HCT116 (cell line): ENCODE results near the gene PXK.

Experiments used
- CEBPB ChIP-seq: IDR thresholded peaks from 2 replicates; pipeline ENCODE4 v1.6.1; 2012; ENCODE audit warnings: low read depth
- EGR1 ChIP-seq: IDR thresholded peaks from 2 replicates; pipeline ENCODE4 v1.6.1; 2012; ENCODE audit warnings: low read depth
- EZH2 ChIP-seq: fragments of 200-600 bp; sonication (generic); IDR thresholded peaks from 2 replicates; pipeline ENCODE4 v1.6.1; 2017; ENCODE audit warnings: antibody characterized with exemption, mixed run types
- EZH2phosphoT487 ChIP-seq: fragments of 200-600 bp; IDR thresholded peaks from 2 replicates; pipeline ENCODE4 v1.6.1; 2018; ENCODE audit warnings: antibody characterized with exemption, borderline replicate concordance
- POLR2A ChIP-seq: IDR thresholded peaks from 2 replicates; pipeline ENCODE4 v1.7.0; 2011; ENCODE audit warnings: borderline replicate concordance; ENCODE audit not compliant: insufficient read depth, insufficient read length; ENCODE audit errors: extremely low read depth
- POLR2AphosphoS5 ChIP-seq: IDR thresholded peaks from 2 replicates; pipeline ENCODE4 v1.6.1; 2011; ENCODE audit warnings: mild to moderate bottlenecking, low read depth, low read length, moderate library complexity
- RAD21 ChIP-seq: IDR thresholded peaks from 2 replicates; pipeline ENCODE4 v1.6.1; 2012; ENCODE audit warnings: low read depth, mild to moderate bottlenecking
- SIN3A ChIP-seq: IDR thresholded peaks from 2 replicates; pipeline ENCODE4 v1.6.1; 2012; ENCODE audit warnings: low read depth
- ZFX ChIP-seq: fragments of 450-650 bp; IDR thresholded peaks from 2 replicates; pipeline ENCODE4 v1.6.1; 2017
- ZNF274 ChIP-seq: fragments of 200-500 bp; sonication (Bioruptor generic); IDR thresholded peaks from 2 replicates; pipeline ENCODE4 v1.6.1; 2014; ENCODE audit warnings: mild to moderate bottlenecking, low read depth, low read length, inconsistent platforms
- TF ChIP-seq, protein P1 (sequence below), 3 experiments: fragments of 200-600 bp in 1 of 3; sonication (generic) in 1 of 3; IDR thresholded peaks in 2 of 3; conservative IDR thresholded peaks in 1 of 3; 2 replicates each; pipeline ENCODE4 v1.5.1; 2012 to 2017; ENCODE audit warnings: low read depth in 2 of 3, low read length in 2 of 3, antibody characterized with exemption in 1 of 3, borderline replicate concordance in 1 of 3, control low read depth in 1 of 3, mild to moderate bottlenecking in 1 of 3, mixed read lengths in 1 of 3, mixed run types in 1 of 3, moderate library complexity in 1 of 3; ENCODE audit not compliant: insufficient read depth in 1 of 3
- TF ChIP-seq, protein P2 (sequence below): IDR thresholded peaks from 2 replicates; pipeline ENCODE4 v1.6.1; 2012
- TF ChIP-seq, protein P3 (sequence below): IDR thresholded peaks from 2 replicates; pipeline ENCODE4 v1.6.1; 2011; ENCODE audit warnings: mild to moderate bottlenecking, low read length, moderate library complexity; ENCODE audit not compliant: insufficient replicate concordance; ENCODE audit errors: extremely low read depth
- TF ChIP-seq, protein P4 (sequence below): IDR thresholded peaks from 2 replicates; pipeline ENCODE4 v1.6.1; 2012; ENCODE audit warnings: low read depth

DNA sequence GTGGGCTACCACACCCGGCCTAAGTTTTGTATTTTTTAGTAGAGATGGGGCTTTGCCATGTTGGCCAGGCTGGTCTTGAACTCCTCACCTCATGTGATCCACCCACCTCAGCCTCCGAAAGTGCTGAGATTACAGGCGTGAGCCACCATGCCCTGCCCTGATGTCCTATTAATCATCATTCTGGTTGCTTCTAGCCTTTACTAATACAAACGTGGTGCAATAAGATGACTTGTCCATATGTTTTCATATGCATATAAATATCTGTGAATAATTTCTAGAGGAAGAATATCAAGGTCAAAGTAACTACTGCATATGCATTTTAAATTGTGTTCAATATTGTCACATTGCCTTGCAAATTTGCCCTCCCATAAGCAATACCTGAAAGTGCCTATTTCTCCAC lies 126.5 kb downstream of the PXK start:
- TF ChIP-seq ZNF274 (no peak), EGR1 (no peak), RAD21 (no peak), CEBPB (no peak), EZH2phosphoT487 (no peak), SIN3A (no peak), EZH2 (no peak), ZFX (no peak), POLR2A (no peak), POLR2AphosphoS5 (no peak)
- TF ChIP-seq, protein P1, sequence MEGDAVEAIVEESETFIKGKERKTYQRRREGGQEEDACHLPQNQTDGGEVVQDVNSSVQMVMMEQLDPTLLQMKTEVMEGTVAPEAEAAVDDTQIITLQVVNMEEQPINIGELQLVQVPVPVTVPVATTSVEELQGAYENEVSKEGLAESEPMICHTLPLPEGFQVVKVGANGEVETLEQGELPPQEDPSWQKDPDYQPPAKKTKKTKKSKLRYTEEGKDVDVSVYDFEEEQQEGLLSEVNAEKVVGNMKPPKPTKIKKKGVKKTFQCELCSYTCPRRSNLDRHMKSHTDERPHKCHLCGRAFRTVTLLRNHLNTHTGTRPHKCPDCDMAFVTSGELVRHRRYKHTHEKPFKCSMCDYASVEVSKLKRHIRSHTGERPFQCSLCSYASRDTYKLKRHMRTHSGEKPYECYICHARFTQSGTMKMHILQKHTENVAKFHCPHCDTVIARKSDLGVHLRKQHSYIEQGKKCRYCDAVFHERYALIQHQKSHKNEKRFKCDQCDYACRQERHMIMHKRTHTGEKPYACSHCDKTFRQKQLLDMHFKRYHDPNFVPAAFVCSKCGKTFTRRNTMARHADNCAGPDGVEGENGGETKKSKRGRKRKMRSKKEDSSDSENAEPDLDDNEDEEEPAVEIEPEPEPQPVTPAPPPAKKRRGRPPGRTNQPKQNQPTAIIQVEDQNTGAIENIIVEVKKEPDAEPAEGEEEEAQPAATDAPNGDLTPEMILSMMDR (IDR thresholded peaks at IDR 0.05 in 2 of 3, conservative IDR thresholded peaks at IDR 0.05 in 1 of 3; ENCODE audit: borderline replicate concordance in 1 of 3, insufficient read depth in 1 of 3, low read depth in 2 of 3, low read length in 2 of 3): no peak
- TF ChIP-seq, protein P2, sequence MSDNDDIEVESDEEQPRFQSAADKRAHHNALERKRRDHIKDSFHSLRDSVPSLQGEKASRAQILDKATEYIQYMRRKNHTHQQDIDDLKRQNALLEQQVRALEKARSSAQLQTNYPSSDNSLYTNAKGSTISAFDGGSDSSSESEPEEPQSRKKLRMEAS: no peak
- TF ChIP-seq, protein P3, sequence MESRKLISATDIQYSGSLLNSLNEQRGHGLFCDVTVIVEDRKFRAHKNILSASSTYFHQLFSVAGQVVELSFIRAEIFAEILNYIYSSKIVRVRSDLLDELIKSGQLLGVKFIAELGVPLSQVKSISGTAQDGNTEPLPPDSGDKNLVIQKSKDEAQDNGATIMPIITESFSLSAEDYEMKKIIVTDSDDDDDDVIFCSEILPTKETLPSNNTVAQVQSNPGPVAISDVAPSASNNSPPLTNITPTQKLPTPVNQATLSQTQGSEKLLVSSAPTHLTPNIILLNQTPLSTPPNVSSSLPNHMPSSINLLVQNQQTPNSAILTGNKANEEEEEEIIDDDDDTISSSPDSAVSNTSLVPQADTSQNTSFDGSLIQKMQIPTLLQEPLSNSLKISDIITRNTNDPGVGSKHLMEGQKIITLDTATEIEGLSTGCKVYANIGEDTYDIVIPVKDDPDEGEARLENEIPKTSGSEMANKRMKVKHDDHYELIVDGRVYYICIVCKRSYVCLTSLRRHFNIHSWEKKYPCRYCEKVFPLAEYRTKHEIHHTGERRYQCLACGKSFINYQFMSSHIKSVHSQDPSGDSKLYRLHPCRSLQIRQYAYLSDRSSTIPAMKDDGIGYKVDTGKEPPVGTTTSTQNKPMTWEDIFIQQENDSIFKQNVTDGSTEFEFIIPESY: no peak
- TF ChIP-seq, protein P4, sequence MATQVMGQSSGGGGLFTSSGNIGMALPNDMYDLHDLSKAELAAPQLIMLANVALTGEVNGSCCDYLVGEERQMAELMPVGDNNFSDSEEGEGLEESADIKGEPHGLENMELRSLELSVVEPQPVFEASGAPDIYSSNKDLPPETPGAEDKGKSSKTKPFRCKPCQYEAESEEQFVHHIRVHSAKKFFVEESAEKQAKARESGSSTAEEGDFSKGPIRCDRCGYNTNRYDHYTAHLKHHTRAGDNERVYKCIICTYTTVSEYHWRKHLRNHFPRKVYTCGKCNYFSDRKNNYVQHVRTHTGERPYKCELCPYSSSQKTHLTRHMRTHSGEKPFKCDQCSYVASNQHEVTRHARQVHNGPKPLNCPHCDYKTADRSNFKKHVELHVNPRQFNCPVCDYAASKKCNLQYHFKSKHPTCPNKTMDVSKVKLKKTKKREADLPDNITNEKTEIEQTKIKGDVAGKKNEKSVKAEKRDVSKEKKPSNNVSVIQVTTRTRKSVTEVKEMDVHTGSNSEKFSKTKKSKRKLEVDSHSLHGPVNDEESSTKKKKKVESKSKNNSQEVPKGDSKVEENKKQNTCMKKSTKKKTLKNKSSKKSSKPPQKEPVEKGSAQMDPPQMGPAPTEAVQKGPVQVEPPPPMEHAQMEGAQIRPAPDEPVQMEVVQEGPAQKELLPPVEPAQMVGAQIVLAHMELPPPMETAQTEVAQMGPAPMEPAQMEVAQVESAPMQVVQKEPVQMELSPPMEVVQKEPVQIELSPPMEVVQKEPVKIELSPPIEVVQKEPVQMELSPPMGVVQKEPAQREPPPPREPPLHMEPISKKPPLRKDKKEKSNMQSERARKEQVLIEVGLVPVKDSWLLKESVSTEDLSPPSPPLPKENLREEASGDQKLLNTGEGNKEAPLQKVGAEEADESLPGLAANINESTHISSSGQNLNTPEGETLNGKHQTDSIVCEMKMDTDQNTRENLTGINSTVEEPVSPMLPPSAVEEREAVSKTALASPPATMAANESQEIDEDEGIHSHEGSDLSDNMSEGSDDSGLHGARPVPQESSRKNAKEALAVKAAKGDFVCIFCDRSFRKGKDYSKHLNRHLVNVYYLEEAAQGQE: no peak
